ENCODE data around the gene VSIG10L. TPM values are rescaled to one million over a fixed set of nuclear protein-coding genes. Genes with fewer than 3 reads are reported as not detected.

VSIG10L gene
- total RNA-seq, 1 donor from 2014 or later = 4.9 TPM

- Mint-ChIP-seq H3K36me3 (ENCODE audit: low read depth) (no peaks in the 10 kb centered on the region), H3K27me3 (ENCODE audit: low read depth) (no peaks in the 10 kb centered on the region), H3K27ac (ENCODE audit: unreplicated experiment) (peak overlapping the region; percentile 99), H3K4me1 (ENCODE audit: low read depth) (peaks cover 38% of the 10 kb centered on the region), H3K4me3 (ENCODE audit: unreplicated experiment) (peak overlapping the region; percentile 98), H3K9me3 (ENCODE audit: low read depth) (no peaks in the 10 kb centered on the region)
- DNase-seq (ENCODE audit: low spot score) = peak; percentile 100
- peak; percentile 10 for TF ChIP-seq CTCF (IDR thresholded peaks at IDR 0.05)
Observed at GRCh38 chr19:51367565-51368365, 25.8 kb upstream of the VSIG10L start.

DNA sequence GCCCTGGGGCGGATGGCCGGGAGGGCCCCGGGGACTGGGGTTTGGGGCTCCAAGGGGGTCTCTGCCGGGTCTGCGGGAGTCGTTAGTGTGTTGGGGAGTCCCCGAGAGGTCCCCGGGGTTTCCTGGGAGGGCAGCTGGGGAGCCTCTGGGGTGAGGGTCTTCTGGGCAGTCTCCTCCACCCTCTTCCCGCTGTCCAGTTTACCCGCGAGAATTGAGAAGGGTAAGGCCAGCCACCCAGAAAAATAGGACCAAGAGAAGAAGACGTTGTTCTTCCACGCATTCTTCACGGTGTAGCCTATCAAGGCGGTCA lies 25.3 kb upstream of the VSIG10L start:
- Mint-ChIP-seq H3K4me1 (ENCODE audit: low read depth) (peaks cover 43% of the 10 kb centered on the region), H3K36me3 (ENCODE audit: low read depth) (no peaks in the 10 kb centered on the region), H3K4me3 (ENCODE audit: unreplicated experiment) (peak overlapping the region; percentile 98), H3K27ac (ENCODE audit: unreplicated experiment) (peak overlapping the region; percentile 99), H3K9me3 (ENCODE audit: low read depth) (no peaks in the 10 kb centered on the region), H3K27me3 (ENCODE audit: low read depth) (no peaks in the 10 kb centered on the region)
- no peak for DNase-seq (ENCODE audit: low spot score)
- TF ChIP-seq CTCF (IDR thresholded peaks at IDR 0.05) = no peak

DNA sequence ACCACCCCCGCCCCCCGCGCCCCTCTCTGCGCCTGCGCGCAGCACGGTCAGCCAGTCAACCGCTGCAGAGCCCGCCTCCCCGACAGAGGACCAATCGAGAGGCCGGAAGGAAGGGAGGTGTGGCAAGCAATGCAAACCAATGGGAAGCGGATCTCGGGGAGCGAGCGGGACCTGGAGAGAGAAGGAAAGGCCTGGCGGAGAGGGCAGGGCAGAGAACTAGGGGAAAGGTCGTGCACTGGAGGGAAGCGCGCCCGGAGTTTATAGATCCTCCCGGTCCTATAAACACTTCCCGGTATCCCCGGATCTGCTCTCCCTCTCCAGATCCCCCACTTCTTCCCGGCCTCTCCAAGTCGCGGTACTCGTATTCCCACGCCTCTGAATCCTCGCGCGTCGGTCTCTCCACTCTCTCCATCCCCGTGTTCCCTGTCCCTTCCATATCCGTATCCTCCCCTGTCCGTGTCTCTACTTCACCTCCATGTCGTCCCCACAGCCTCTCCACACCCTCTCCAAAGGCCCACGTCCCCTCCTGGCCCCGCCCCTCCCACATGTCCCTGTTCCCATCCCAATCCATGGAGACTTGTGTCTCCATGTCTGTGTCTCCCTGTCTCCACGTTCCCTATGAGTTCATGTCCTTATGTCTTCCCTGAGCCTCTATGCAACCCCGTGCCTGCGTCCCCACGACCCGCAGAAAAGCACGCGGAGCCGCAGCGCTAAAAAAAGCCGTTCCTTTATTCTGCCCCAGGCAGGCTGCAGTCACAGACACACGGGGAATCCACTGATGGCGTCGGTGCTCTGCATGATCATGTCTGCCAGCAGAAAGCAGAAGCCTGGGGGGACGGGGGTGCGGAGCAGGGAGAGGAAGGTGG lies 24.7 kb upstream of the VSIG10L start:
- Mint-ChIP-seq H3K27ac (ENCODE audit: unreplicated experiment) (peak overlapping the region; percentile 99), H3K36me3 (ENCODE audit: low read depth) (no peaks in the 10 kb centered on the region), H3K27me3 (ENCODE audit: low read depth) (no peaks in the 10 kb centered on the region), H3K4me1 (ENCODE audit: low read depth) (peaks cover 43% of the 10 kb centered on the region), H3K9me3 (ENCODE audit: low read depth) (no peaks in the 10 kb centered on the region), H3K4me3 (ENCODE audit: unreplicated experiment) (peak overlapping the region; percentile 98)
- no peak for TF ChIP-seq CTCF (IDR thresholded peaks at IDR 0.05)
- peak; percentile 98 for DNase-seq (ENCODE audit: low spot score)

GRCh38 chr19:51365965-51366388 lies 24.0 kb upstream of the VSIG10L start, which contains the start of gene ETFB:
ETFB (minus strand) TSS chr19:51366388; CDS start chr19:51366326, 62 bp downstream.
- H3K9me3 Mint-ChIP-seq (ENCODE audit: low read depth) = no peaks in the 10 kb centered on the region
- H3K4me1 Mint-ChIP-seq (ENCODE audit: low read depth) = peaks cover 43% of the 10 kb centered on the region
- H3K36me3 Mint-ChIP-seq (ENCODE audit: low read depth) = no peaks in the 10 kb centered on the region
- H3K4me3 Mint-ChIP-seq (ENCODE audit: unreplicated experiment) = peak within 1 kb of the TSS; percentile 98
- DNase-seq (ENCODE audit: low spot score) = no peak
- peak within 1 kb of the TSS; percentile 99 for H3K27ac Mint-ChIP-seq (ENCODE audit: unreplicated experiment)
- TF ChIP-seq CTCF (IDR thresholded peaks at IDR 0.05) = peak; percentile 26
- H3K27me3 Mint-ChIP-seq (ENCODE audit: low read depth) = no peaks in the 10 kb centered on the region

- H3K4me3 Mint-ChIP-seq (ENCODE audit: unreplicated experiment) = peak overlapping the region; percentile 98
- H3K9me3 Mint-ChIP-seq (ENCODE audit: low read depth) = no peaks in the 10 kb centered on the region
Observed at GRCh38 chr19:51365211-51365964, 23.4 kb upstream of the VSIG10L start.

More at GRCh38 chr19:51365211-51365964, 23.4 kb upstream of the VSIG10L start:
- Mint-ChIP-seq H3K27ac (ENCODE audit: unreplicated experiment) (peak overlapping the region; percentile 90), H3K27me3 (ENCODE audit: low read depth) (no peaks in the 10 kb centered on the region), H3K4me1 (ENCODE audit: low read depth) (peaks cover 43% of the 10 kb centered on the region), H3K36me3 (ENCODE audit: low read depth) (no peaks in the 10 kb centered on the region)
- peak; percentile 62 for TF ChIP-seq CTCF (IDR thresholded peaks at IDR 0.05)
- DNase-seq (ENCODE audit: low spot score) = no peak

Data from chondrocyte (in vitro differentiated cells).